OCI-LY1 (cell line): Measurements from ENCODE around the gene RNF217.

Source experiments
- H2AFZ ChIP-seq: fragments of 200-600 bp; sonication (generic), shearing (Covaris generic); 2 replicates; pipeline ENCODE4 v1.6.0; 2014; ENCODE audit warnings: antibody characterized with exemption, mild to moderate bottlenecking, low read length
- H3F3A ChIP-seq: fragments of 200-600 bp; sonication (generic), shearing (Covaris generic); 2 replicates; pipeline ENCODE4 v1.6.0; 2014; ENCODE audit warnings: mild to moderate bottlenecking, antibody characterized with exemption, low read length, moderate library complexity; ENCODE audit not compliant: insufficient read depth
- H3K27ac ChIP-seq: fragments of 200-600 bp; sonication (generic); 2 replicates; pipeline ENCODE4 v1.5.1; 2014; ENCODE audit warnings: low read length, mixed run types, mild to moderate bottlenecking, low read depth; ENCODE audit not compliant: poor library complexity, severe bottlenecking
- H3K27me3 ChIP-seq: fragments of 200-600 bp; sonication (generic); 2 replicates; pipeline ENCODE4 v1.6.0; 2014; ENCODE audit warnings: antibody characterized with exemption, mild to moderate bottlenecking, low read length, moderate library complexity; ENCODE audit not compliant: insufficient read depth
- H3K36me3 ChIP-seq: fragments of 200-600 bp; sonication (generic); 2 replicates; pipeline ENCODE4 v1.6.1; 2014; ENCODE audit warnings: mild to moderate bottlenecking, antibody characterized with exemption, low read length, moderate library complexity, mixed read lengths; ENCODE audit not compliant: insufficient read depth
- H3K4me1 ChIP-seq: fragments of 200-600 bp; sonication (generic); 2 replicates; pipeline ENCODE4 v1.5.1; 2014; ENCODE audit warnings: mild to moderate bottlenecking, low read length, moderate library complexity; ENCODE audit not compliant: insufficient read depth, severe bottlenecking
- H3K4me2 ChIP-seq: fragments of 200-600 bp; sonication (generic), shearing (Covaris generic); 2 replicates; pipeline ENCODE4 v1.6.1; 2014; ENCODE audit warnings: low read length
- H3K4me3 ChIP-seq: fragments of 200-600 bp; sonication (generic); 2 replicates; pipeline ENCODE4 v1.5.1; 2014; ENCODE audit warnings: low read length, low read depth, mild to moderate bottlenecking, mixed read lengths; ENCODE audit not compliant: poor library complexity, severe bottlenecking
- H3K79me2 ChIP-seq: fragments of 200-600 bp; shearing (Covaris generic); 2 replicates; pipeline ENCODE4 v1.6.1; 2016; ENCODE audit warnings: mixed run types, low read length, mixed read lengths; ENCODE audit not compliant: insufficient read depth
- H3K9ac ChIP-seq: fragments of 200-600 bp; sonication (generic), shearing (Covaris generic); 2 replicates; pipeline ENCODE4 v1.6.1; 2014; ENCODE audit warnings: mild to moderate bottlenecking, low read length, mixed read lengths
- H3K9me2 ChIP-seq: fragments of 200-600 bp; sonication (generic), shearing (Covaris generic); 2 replicates; pipeline ENCODE4 v1.6.1; 2014; ENCODE audit warnings: low read depth, mild to moderate bottlenecking, low read length, mixed read lengths
- H3K9me3 ChIP-seq: fragments of 200-600 bp; shearing (Covaris generic); 2 replicates; pipeline ENCODE4 v1.6.1; 2014; ENCODE audit warnings: low read length, mixed read lengths
- H4K20me1 ChIP-seq: fragments of 200-600 bp; sonication (generic), shearing (Covaris generic); 2 replicates; pipeline ENCODE4 v1.6.0; 2016; ENCODE audit warnings: mild to moderate bottlenecking, low read length; ENCODE audit not compliant: insufficient read depth
- EZH2 ChIP-seq: fragments of 200-600 bp; sonication (generic), shearing (Covaris generic); IDR thresholded peaks from 2 replicates; pipeline ENCODE4 v1.8.0; 2017; ENCODE audit warnings: borderline replicate concordance, mixed run types, mild to moderate bottlenecking, antibody characterized with exemption, low read length, moderate library complexity, mixed read lengths
- TF ChIP-seq, protein P1 (sequence below): fragments of 200-600 bp; sonication (generic), shearing (Covaris generic); IDR thresholded peaks from 2 replicates; pipeline ENCODE4 v1.5.1; 2017; ENCODE audit warnings: mild to moderate bottlenecking, antibody characterized with exemption, low read length, moderate library complexity, mixed read lengths

RNF217 gene

DNA sequence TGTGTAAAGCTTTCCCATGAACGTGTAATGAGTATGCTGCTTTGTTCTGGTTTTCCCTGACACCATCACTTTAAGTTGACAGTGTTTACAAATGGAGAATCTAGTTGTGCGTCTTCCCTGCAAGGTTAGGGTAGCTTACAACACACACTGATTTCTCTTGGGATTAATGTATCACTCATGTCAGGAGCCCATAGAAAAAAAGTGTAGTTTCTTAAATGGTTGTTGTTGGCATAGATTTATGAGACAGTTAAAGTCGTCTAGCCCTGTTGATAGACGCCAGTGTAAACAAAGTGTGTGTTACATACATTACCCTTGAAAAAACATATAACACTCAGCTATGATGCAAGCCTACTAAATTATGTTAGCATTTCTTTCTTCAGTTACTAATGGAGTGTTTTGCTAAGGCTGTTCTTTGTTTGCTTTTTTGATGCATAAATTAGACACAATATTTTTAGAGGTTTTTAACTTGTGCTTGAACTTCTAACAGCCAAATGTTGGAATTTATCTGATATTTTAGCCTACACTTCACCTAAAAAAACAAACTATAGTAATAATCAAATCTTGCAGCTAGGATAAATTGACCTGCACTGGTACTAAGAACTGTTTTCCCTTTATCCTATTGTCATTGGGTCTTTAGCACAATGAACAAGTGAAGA, 88.6 kb downstream of the RNF217 start:
- Histone ChIP-seq H3K36me3 (no peaks in the 10 kb centered on the region), H3K4me2 (no peak overlapping the region), H3K9ac (no peak overlapping the region), H3K4me3 (no peak overlapping the region), H3K9me2 (no peaks in the 10 kb centered on the region), H3K27me3 (no peaks in the 10 kb centered on the region), H3K27ac (no peak overlapping the region), H3K79me2 (no peaks in the 10 kb centered on the region), H4K20me1 (no peaks in the 10 kb centered on the region), H3F3A (no peaks in the 10 kb centered on the region), H3K4me1 (no peaks in the 10 kb centered on the region), H3K9me3 (no peaks in the 10 kb centered on the region), H2AFZ (no peak overlapping the region)
- no peak for TF ChIP-seq EZH2
- TF ChIP-seq, protein P1, sequence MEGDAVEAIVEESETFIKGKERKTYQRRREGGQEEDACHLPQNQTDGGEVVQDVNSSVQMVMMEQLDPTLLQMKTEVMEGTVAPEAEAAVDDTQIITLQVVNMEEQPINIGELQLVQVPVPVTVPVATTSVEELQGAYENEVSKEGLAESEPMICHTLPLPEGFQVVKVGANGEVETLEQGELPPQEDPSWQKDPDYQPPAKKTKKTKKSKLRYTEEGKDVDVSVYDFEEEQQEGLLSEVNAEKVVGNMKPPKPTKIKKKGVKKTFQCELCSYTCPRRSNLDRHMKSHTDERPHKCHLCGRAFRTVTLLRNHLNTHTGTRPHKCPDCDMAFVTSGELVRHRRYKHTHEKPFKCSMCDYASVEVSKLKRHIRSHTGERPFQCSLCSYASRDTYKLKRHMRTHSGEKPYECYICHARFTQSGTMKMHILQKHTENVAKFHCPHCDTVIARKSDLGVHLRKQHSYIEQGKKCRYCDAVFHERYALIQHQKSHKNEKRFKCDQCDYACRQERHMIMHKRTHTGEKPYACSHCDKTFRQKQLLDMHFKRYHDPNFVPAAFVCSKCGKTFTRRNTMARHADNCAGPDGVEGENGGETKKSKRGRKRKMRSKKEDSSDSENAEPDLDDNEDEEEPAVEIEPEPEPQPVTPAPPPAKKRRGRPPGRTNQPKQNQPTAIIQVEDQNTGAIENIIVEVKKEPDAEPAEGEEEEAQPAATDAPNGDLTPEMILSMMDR, result no peak

DNA sequence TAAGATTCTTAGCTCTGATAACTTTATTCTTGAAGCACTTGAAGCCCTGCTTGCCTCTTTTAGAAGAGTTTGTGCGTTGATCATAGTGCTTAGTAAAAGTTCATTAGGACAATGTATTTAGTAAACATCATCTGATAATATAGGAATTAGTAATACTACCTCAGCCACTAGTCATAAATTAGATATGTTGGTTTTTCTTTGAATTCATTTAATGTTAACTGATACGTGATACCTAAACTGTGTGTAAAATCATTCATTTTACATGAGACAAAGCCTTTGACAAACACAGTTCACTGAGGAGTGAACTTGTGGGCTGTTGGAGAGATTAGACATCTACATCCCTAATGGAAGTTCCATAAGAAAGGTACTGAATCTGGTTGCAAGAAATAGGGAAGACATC, 91.6 kb downstream of the RNF217 start:
- Histone ChIP-seq H2AFZ (no peak overlapping the region), H3K9me2 (no peaks in the 10 kb centered on the region), H3K27me3 (no peaks in the 10 kb centered on the region), H3K27ac (no peak overlapping the region), H3F3A (no peaks in the 10 kb centered on the region), H3K36me3 (no peaks in the 10 kb centered on the region), H3K9ac (no peak overlapping the region), H3K4me3 (no peak overlapping the region), H4K20me1 (no peaks in the 10 kb centered on the region), H3K4me1 (no peaks in the 10 kb centered on the region), H3K79me2 (no peaks in the 10 kb centered on the region), H3K4me2 (no peak overlapping the region), H3K9me3 (no peaks in the 10 kb centered on the region)
- TF ChIP-seq, protein P1, result no peak
- TF ChIP-seq EZH2, result no peak

DNA sequence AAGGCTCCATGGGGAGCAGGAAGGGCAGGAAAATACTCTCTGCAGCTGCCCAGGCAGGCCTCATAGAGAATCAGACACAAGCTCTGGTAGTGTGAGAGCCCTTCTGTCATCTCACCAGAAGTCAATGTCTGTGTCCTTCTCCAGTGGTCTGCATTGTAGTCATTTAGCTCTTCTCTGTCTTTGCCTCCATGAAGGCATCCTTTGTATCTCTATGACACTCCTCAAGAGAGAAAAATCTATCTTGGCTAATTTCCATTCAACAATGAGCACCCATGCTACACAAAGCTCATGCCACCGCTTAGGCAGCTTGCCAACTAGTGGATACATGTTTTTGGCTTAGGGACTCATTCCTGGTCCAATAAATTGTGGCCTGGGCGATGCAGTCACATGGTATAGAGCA, 92.1 kb downstream of the RNF217 start:
- TF ChIP-seq EZH2, result no peak
- TF ChIP-seq, protein P1, result no peak
- H3K79me2 ChIP-seq, result no peaks in the 10 kb centered on the region
- no peaks in the 10 kb centered on the region for H3K9me2 ChIP-seq
- H3K4me1 ChIP-seq, result no peaks in the 10 kb centered on the region
- H3K27me3 ChIP-seq, result no peaks in the 10 kb centered on the region
- H3K9me3 ChIP-seq, result no peaks in the 10 kb centered on the region
- H3K36me3 ChIP-seq, result no peaks in the 10 kb centered on the region
- no peaks in the 10 kb centered on the region for H3F3A ChIP-seq
- no peak overlapping the region for H3K27ac ChIP-seq
- no peaks in the 10 kb centered on the region; the same call in 1 of the 2 replicates for H4K20me1 ChIP-seq
- no peak overlapping the region for H3K4me3 ChIP-seq
- H2AFZ ChIP-seq, result no peak overlapping the region
- H3K9ac ChIP-seq, result no peak overlapping the region
- no peak overlapping the region for H3K4me2 ChIP-seq
